ENCODE data around the gene IGLL5. TPM values are rescaled to one million over a fixed set of nuclear protein-coding genes. Genes with fewer than 3 reads are reported as not detected.

The IGLL5 gene
- total RNA-seq, 1 donor: 2.0 TPM

DNA sequence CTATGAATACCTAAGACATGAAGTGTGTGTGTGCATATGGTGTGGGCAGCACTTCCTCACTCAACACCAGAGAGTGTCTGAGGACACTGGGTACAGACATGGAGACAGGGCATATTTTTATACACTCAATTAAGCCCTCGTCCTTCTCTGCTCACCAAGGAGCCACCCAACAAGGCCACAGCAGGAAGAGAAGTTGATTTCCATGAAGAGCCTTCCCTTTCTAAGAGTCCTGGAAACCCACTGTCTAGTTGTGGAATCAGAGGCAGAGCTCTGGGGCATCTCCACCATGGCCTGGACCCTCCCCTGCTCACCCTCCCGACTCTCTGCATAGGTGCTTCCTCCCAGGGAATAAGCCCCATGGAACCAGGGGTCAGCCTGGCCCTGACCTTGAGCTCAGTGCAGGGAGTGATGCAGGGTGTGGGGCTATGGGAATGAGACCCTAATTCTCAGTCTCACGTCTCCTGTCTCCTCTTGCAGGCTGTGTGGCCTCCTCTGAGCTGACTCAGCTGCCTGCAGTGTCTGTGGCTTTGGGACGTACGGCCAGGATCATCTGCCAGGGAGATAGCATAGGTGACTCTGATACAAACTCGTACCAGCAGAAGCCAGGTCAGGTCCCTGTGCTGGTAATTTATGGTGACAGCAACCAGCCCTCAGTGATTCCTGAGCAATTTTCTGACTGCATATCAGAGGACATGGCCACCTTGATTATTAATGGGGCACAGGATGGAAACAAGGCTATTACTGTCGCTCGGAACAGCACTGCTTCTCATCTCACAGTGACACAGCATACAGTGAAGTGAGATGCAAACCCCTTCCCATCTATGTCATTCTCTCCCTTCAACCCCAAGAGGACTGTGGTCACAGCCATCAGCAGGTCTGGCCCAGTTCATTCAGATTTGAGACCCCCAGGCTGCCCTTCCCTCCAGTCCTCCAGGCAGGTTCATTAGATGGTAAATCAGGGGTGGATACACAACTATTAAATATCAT, 14.6 kb upstream of the IGLL5 start:
- Histone ChIP-seq H3K27me3 (ENCODE audit: insufficient read depth, low read length) (no peaks in the 10 kb centered on the region), H3K4me1 (ENCODE audit: insufficient read depth, low read length) (peaks cover 9% of the 10 kb centered on the region), H3K9me3 (ENCODE audit: low read depth, low read length) (peaks cover 7% of the 10 kb centered on the region), H3K4me3 (ENCODE audit: low read length) (no peak overlapping the region)

DNA sequence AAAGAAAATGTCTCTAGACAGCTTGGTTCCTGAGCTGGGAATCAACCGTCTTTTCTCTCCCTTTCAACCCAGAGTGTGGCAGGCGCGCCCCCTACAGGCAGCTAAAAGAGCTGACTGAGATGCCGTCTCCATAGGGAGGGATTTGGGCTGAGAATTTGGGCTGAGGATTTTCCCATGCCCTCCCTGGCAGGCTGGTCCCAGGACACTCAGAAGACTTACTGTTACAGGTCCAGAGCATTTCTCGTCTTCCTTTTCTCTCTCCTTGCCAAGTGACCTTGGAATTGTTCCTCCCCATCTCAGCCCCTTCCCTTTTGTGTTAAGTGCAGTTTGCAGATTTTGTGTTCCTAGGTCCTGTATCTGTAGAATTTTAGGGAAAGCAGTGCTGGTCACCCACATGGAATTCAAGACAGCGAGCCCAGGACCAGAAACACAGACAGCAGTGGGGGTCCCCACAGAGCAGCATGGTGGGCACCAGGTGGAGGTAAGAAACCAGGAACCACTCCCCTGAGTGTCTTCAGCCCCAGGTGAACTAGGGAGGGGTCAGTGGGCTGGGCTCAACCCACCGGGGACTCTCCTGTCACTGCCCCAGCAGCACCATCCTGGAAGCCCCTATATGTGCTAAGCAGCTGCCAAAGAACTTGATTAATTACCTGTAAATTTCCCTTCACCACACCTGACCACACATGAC, 9.9 kb upstream of the IGLL5 start:
- Histone ChIP-seq H3K4me3 (ENCODE audit: low read length) (no peak overlapping the region), H3K27me3 (ENCODE audit: insufficient read depth, low read length) (no peaks in the 10 kb centered on the region), H3K9me3 (ENCODE audit: low read depth, low read length) (peaks cover 7% of the 10 kb centered on the region), H3K4me1 (ENCODE audit: insufficient read depth, low read length) (peaks cover 22% of the 10 kb centered on the region)

DNA sequence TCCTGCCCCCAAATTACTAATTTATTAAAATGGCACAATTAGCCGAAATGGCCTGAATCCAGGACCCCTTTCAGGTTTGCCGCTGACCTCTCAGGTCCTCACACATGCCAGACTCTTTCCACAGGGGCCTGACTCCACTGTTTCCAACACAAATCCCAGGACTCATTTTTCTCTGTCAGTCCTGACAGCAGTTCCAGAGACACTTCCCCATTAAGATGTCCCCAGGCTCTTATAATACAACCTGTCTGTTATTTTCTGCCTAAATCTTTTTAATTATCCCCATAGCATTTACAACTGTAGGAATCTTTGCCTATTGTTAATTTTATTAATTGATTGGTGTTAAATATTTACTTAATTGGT, 9.4 kb upstream of the IGLL5 start:
- H3K4me3 ChIP-seq (ENCODE audit: low read length): no peak overlapping the region
- peaks cover 7% of the 10 kb centered on the region for H3K9me3 ChIP-seq (ENCODE audit: low read depth, low read length)
- no peaks in the 10 kb centered on the region for H3K27me3 ChIP-seq (ENCODE audit: insufficient read depth, low read length)
- H3K4me1 ChIP-seq (ENCODE audit: insufficient read depth, low read length): peaks cover 24% of the 10 kb centered on the region

DNA sequence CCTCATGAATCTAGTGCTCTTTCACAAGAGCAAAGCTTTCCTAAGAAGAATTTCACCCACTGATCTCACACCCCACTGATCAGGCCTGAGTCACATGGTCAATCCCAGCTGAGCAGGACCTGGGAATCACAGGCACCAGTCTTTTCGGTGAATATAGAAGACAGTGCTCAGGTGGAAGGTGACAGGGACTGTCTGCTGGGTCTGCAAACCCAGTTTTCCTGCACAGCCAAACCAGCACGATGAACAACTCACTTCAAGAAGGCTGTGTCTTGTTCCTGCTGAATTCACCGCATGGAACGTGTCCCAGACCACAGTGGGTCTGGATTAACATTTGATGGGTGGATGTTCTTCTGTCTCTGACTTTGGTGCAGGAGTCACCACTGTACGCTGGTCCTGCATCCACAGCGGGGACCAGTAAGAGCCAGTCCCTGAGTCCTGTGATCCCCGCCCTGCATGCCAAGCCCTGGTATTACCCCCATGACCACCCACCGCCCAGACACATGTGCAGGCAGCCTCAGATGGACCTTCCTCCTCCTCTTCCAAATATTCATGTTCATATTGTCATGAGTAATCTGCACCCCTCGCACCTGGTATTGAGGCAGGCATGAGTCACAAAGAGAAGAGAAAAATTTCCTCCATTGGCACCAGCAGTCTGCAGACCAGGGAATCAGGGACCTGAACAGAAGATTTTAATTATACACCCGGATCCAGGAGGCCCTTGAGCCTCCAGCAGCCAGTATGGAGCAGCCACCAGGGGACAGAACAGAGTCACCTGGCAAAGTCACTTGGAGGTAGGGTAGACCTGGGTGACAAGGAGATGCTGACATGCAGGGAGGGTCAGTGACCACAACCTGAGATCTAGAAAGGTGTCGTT, 8.6 kb upstream of the IGLL5 start:
- H3K9me3 ChIP-seq (ENCODE audit: low read depth, low read length): peaks cover 7% of the 10 kb centered on the region
- peaks cover 31% of the 10 kb centered on the region for H3K4me1 ChIP-seq (ENCODE audit: insufficient read depth, low read length)
- H3K4me3 ChIP-seq (ENCODE audit: low read length): no peak overlapping the region
- no peaks in the 10 kb centered on the region for H3K27me3 ChIP-seq (ENCODE audit: insufficient read depth, low read length)

DNA sequence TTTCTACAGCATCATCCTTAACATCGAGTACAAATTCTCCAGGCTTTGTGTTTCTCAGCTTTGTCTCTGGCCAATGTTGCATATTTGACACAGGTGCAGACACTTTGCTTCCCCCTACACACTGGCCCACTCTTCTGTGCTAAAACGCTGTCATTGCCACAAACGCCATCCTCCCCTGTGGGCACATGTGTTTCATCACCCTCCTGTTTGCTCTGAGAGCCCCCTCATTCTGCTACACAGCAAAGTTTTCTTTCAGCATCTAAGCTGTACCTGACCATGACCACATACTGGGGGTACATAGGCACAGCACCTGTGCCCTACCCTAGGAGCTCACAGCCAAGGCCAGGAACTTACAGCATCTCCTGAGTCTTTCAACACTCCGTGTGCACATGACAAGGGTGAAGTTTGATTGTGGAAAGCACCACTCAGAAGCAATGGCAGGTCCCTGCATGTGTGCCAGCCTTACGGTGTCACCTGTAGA, 7.9 kb upstream of the IGLL5 start:
- no peak overlapping the region for H3K4me3 ChIP-seq (ENCODE audit: low read length)
- peaks cover 4% of the 10 kb centered on the region for H3K9me3 ChIP-seq (ENCODE audit: low read depth, low read length)
- no peaks in the 10 kb centered on the region for H3K27me3 ChIP-seq (ENCODE audit: insufficient read depth, low read length)
- peaks cover 38% of the 10 kb centered on the region for H3K4me1 ChIP-seq (ENCODE audit: insufficient read depth, low read length)

DNA sequence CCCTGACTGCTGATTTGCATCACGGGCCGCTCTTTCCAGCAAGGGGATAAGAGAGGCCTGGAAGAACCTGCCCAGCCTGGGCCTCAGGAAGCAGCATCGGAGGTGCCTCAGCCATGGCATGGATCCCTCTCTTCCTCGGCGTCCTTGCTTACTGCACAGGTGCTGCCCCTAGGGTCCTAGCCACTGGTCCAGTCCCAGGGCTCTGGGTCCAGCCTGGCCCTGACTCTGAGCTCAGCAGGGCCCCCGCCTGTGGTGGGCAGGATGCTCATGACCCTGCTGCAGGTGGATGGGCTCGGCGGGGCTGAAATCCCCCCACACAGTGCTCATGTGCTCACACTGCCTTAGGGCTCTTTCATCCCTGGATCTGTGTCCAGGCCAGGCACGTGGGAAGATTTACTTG, 7.0 kb upstream of the IGLL5 start:
- H3K27me3 ChIP-seq (ENCODE audit: insufficient read depth, low read length): no peaks in the 10 kb centered on the region
- H3K4me3 ChIP-seq (ENCODE audit: low read length): no peak overlapping the region
- peaks cover 44% of the 10 kb centered on the region for H3K4me1 ChIP-seq (ENCODE audit: insufficient read depth, low read length)
- no peaks in the 10 kb centered on the region for H3K9me3 ChIP-seq (ENCODE audit: low read depth, low read length)

DNA sequence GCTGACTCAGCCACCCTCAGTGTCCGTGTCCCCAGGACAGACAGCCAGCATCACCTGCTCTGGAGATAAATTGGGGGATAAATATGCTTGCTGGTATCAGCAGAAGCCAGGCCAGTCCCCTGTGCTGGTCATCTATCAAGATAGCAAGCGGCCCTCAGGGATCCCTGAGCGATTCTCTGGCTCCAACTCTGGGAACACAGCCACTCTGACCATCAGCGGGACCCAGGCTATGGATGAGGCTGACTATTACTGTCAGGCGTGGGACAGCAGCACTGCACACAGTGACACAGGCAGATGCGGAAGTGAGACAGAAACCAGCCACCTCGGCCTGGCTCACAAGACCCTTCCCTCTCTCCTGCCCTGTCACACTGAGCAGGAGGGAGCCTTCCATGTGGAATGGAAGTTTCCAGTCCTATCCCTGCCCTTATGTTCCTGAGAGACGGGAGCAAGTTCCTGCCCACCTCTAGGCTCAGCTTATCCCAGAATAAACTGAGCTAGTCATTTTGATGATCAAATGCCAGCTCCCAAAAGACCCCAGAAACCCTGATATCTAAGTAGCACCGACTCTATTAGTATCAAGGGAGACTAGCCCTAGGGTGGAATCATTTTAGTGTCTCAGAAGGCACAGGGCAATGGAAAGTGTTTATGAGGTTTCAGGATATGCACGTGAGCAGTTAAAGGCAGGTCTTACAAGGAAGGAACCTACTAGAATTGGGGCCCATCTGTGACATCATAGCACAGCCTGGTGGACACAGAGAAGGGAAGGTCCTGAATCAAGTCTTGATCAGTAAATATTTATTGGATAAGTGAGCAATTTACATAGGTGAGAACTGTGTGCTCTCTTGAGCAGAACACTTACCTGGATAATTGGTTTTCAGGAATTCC, 6.3 kb upstream of the IGLL5 start:
- no peak overlapping the region for H3K4me3 ChIP-seq (ENCODE audit: low read length)
- H3K27me3 ChIP-seq (ENCODE audit: insufficient read depth, low read length): no peaks in the 10 kb centered on the region
- H3K9me3 ChIP-seq (ENCODE audit: low read depth, low read length): no peaks in the 10 kb centered on the region
- H3K4me1 ChIP-seq (ENCODE audit: insufficient read depth, low read length): peaks cover 44% of the 10 kb centered on the region

DNA sequence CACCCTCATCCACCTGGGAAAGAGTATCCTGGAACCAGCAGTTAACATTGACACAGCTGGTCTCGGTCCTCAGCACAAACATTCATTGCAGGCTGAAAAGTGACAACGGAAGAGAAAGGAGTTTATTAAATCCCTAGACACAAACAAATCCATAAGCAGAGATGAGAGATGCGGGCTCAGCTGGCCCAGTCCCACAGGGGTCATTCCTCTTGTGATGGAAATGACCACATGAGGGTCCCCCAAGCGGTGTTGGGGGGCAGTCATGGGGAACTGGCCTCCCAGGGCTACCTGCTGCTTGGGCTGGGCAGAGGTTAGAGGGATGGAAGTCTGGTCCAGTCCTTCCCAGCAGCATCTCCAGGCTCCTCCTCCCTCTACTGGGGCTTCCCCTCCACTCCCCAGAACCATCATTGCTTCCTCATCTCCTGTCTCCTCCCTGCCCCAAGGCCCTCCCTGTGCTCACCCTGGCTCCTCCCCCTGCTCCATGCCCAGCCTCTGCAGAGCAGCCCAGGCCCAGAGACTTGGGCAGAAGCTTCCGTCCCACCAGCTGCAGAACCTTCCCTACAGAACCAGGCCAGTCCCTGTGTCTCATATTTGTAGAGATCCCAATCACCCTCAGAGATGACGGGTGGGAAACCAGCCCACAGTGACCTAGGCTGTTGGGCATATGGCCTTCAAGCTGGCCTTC, 5.4 kb upstream of the IGLL5 start:
- Histone ChIP-seq H3K27me3 (ENCODE audit: insufficient read depth, low read length) (no peaks in the 10 kb centered on the region), H3K4me3 (ENCODE audit: low read length) (no peak overlapping the region), H3K4me1 (ENCODE audit: insufficient read depth, low read length) (peaks cover 44% of the 10 kb centered on the region), H3K9me3 (ENCODE audit: low read depth, low read length) (no peaks in the 10 kb centered on the region)

DNA sequence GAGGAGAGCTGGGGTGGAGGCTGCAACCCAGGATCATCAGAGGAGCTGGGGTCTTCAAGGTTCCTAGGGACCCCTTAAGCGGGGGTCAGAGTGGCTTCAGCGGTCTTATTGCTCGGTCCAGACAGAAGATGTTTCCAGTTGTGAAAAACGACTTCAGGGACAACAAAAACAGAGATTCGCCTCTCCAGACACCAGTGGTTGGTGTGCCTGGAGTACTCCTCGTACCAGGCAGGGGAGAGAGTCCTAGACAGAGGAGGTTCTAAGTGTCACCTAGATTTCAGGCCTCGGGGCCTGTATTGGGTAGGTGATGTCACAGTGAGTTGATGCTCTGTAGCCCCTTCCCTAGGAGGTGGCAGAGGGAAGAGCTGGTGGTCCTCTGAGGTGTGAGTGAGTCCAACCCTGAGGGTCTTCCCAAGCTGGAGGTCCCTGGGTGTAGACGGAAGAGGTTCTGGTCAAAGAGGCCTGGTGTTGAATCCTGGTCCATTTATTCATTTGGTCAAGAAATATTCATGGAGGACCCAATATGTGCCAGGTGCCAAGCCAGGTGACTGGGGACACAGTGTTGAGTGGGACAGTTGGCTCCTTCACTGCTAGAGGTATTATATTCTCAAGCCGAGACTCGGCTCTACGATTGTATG, 4.4 kb upstream of the IGLL5 start:
- Histone ChIP-seq H3K4me3 (ENCODE audit: low read length) (no peak overlapping the region), H3K27me3 (ENCODE audit: insufficient read depth, low read length) (no peaks in the 10 kb centered on the region), H3K4me1 (ENCODE audit: insufficient read depth, low read length) (peaks cover 44% of the 10 kb centered on the region), H3K9me3 (ENCODE audit: low read depth, low read length) (no peaks in the 10 kb centered on the region)

DNA sequence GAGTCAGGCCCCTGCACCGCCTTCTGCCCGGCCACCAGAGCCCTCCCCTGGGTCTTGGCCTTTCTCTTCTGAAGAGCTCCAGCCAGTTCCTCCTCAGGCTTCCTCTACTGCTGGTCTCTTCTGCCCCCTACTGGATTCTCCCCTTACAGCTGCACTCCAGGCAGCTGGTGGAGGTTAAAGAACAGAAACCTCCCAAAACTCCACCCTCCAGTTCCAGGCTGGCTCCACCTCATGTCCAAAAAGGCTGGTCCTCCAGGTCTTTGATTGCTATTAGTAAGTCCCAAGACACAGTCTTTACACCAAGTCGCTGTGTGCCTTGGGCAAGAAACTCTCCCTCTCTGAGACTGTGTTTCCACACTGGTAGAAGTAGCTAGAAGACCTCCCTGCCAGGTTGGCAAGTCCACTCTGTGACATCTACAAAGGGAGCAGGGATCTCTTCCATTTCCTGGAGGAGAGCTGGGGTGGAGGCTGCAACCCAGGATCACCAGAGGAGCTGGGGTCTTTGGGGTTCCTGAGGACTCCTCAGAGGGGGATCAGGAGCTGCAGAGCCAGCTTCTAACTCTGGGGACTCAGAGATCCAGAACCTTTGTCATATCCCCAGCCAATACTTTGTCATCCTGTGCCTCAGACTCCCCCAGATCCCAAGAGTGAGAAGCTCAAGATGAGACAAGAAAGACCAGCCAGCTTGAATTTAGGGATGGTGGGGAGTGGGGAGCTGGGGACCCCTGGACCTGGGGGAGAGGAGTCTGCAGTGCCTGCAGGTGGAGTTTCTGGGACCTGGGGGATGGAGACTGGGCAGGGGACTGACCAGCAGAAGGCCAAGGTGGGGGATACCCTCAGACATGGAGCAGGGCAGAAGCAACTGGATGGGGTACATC, 3.4 kb upstream of the IGLL5 start:
- H3K9me3 ChIP-seq (ENCODE audit: low read depth, low read length): no peaks in the 10 kb centered on the region
- peaks cover 44% of the 10 kb centered on the region for H3K4me1 ChIP-seq (ENCODE audit: insufficient read depth, low read length)
- H3K4me3 ChIP-seq (ENCODE audit: low read length): no peak overlapping the region
- H3K27me3 ChIP-seq (ENCODE audit: insufficient read depth, low read length): no peaks in the 10 kb centered on the region

DNA sequence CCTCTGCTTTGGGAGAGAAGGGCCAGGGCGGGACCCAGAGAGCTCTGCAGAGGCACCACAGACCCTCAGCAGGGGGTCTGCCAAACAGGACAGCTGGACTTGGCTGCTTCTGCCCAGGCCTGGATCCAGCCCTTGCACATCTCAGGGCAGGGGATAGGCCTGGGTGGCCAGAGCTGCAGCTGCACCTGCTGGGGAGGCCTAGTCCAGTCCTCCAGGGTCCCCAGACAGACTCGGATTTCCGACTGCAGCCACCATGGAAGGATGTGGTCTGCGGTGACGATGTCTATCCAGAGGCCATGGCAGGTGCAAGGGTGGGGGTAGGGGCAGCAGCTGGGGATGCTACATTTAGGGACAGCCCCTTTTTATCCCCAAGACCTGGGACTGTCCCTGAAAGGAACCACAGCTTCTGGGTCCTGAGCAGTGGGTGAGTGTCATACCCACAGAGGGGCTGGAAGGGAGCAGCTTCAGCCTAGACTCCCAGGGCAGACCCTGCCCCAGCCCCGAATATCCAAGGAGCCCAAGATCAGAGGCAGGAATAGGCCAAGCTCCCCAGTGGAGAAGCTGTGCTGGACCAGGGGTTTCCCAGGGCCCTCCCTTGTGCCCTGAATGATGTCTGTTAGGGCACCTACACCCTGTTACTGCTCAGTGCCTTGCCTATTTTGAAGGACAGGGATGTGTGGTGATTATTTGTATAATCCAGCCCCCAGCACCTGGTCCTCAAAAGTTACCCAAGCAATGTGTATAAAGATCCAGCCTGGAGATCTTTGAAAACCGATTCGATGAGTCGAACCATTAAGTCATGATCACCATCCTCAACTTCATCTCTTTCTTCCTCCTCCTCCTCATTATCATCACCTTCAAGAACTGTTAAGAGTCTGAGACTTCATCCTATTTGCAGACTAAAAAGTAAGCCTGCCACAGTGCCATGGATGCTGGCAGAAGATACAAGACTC, 2.5 kb upstream of the IGLL5 start:
- Histone ChIP-seq H3K4me1 (ENCODE audit: insufficient read depth, low read length) (peaks cover 44% of the 10 kb centered on the region), H3K9me3 (ENCODE audit: low read depth, low read length) (no peaks in the 10 kb centered on the region), H3K27me3 (ENCODE audit: insufficient read depth, low read length) (no peaks in the 10 kb centered on the region), H3K4me3 (ENCODE audit: low read length) (no peak overlapping the region)

DNA sequence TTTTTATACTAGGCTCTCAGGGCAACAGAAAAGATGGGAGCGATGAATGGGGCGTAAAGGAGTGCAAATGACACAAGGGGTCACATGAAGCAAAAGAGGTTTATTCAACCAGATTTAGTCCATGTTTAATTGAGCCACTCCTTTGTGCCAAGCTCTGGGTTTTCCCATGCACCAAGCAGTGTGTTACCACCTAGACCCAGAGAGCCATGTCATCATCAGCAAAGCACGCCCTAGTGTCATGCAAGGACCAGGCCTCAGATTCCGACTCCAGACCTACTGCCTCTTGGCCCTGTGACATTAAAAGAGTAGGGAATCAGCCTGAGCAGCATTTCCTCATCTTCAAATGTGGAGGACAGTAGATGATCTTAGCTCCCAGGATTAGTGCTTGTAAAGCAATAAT, 1.1 kb upstream of the IGLL5 start:
- H3K27me3 ChIP-seq (ENCODE audit: insufficient read depth, low read length): no peaks in the 10 kb centered on the region
- H3K4me1 ChIP-seq (ENCODE audit: insufficient read depth, low read length): peaks cover 33% of the 10 kb centered on the region
- H3K4me3 ChIP-seq (ENCODE audit: low read length): no peak overlapping the region
- H3K9me3 ChIP-seq (ENCODE audit: low read depth, low read length): no peaks in the 10 kb centered on the region
